SH-SY5Y (cell line): ENCODE results near the gene MACROD2.

Experiments used
- GATA2 ChIP-seq: IDR thresholded peaks from 2 replicates; pipeline ENCODE4 v1.6.1; 2011; ENCODE audit warnings: mild to moderate bottlenecking, low read depth, low read length
- GATA3 ChIP-seq: IDR thresholded peaks from 2 replicates; pipeline ENCODE4 v1.6.1; 2011; ENCODE audit warnings: low read depth, mild to moderate bottlenecking, low read length, moderate library complexity

DNA sequence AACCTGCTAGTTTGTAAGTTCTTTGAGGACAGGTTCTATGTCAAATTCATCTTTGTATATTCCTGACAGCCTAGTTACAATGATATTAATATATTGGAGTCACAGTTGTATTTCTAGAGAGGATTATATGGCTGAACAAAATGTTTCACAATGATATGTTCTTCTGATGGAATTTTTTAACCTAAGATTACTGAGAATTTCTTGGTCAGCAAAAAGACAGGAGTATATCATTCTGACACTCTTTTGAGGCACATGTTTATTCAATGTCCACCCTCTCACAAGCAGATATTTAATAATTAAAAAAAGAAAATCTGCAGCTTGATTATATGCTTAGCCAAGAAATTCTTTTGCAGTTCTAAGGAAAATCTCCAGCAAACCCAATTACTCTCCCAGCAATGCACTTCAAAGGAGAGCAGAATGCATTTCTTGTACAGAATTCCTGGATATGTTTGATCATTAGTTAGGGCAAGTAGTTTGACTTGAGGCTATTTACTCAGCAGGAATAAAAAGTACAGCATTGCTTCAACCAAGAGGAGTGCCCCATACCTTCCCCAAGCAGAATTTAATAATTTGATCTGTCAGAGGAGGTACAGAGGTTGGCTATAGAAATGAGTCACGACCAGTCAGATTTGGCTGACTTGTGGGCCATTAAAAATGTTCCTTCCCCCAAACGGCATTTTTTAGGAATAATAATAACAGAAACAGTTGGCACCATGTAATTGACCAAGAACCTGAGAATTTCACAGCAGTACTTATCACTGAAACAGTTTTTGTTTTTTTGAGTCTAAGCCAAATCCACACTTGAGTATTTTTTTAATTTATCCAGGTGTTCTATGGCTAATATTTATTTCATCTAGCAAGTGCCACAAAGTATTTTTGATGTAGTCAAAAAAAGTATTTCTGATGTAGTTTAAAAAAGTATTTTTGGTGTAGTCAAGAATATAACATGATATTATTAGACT, 850.2 kb downstream of the MACROD2 start:
- TF ChIP-seq GATA3: no peak
- TF ChIP-seq GATA2: no peak
